Measurements from ENCODE around the gene EIF4G3. TPM values are rescaled to one million over a fixed set of nuclear protein-coding genes. Genes with fewer than 3 reads are reported as not detected.

The EIF4G3 gene
- total and polyA plus RNA-seq, 9 of the 15 experiments (the other 6 are each of a cell fraction or from before 2014, with no cell fraction given), result 6.7 to 40.5 (median 32.1) TPM

GRCh38 chr1:20987831-20988825 lies 188.6 kb downstream of the EIF4G3 start:
- Histone ChIP-seq H3K4me1 (replicated peaks in 1 of 2; ENCODE audit: control insufficient read depth in 2 of 2, insufficient read depth in 2 of 2, low read length in 2 of 2) (no peaks in the 10 kb centered on the region), H3K9ac (ENCODE audit: insufficient read depth in 1 of 2, low read depth in 2 of 2, low read length in 2 of 2) (no peak overlapping the region), H2AFZ (ENCODE audit: low read depth, low read length) (no peak overlapping the region), H3K4me3 (no peak overlapping the region), H3K36me3 (ENCODE audit: control insufficient read depth, insufficient read depth, low read length) (no peaks in the 10 kb centered on the region), H3K9me3 (replicated peaks; ENCODE audit: control insufficient read depth, insufficient read depth, low read depth, low read length) (no peaks in the 10 kb centered on the region), H3K27ac (ENCODE audit: extremely low read depth, low read depth, low read length) (no peak overlapping the region), H4K20me1 (replicated peaks; ENCODE audit: control insufficient read depth, insufficient read depth, low read length) (no peaks in the 10 kb centered on the region), H3K79me2 (ENCODE audit: control insufficient read depth, insufficient read depth, low read length) (no peaks in the 10 kb centered on the region), H3K4me2 (ENCODE audit: insufficient read depth, low read length) (no peak overlapping the region), H3K9me1 (ENCODE audit: control insufficient read depth, insufficient read depth, low read length) (no peaks in the 10 kb centered on the region), H3K27me3 (ENCODE audit: control insufficient read depth in 2 of 2, insufficient read depth in 2 of 2, low read length in 2 of 2) (no peaks in the 10 kb centered on the region)
- ATAC-seq, result no peak
- DNase-seq (ENCODE audit: extremely low read depth in 1 of 4, low spot score in 3 of 4), result no peak
- POLR2A ChIA-PET, result interaction anchor here (0.5 to 4.3 kb wide), 6 partner anchors 9 to 232 kb away, joined by 3 to 20 read pairs (median 3); partner anchors contain the start of gene HP1BP3
- no TSS peak for BruUV-seq (replicated peaks)
- peak; percentile 54 for FAIRE-seq
- intact Hi-C loops (cut with micrococcal nuclease), result loop anchor here (5.0 to 10.0 kb wide), 2 partner anchors 291 to 463 kb away; no protein-coding TSS in a partner anchor
- CTCF ChIA-PET (ENCODE audit: low intra/inter-chr PET ratio), result interaction anchor here (1.0 to 1.1 kb wide), 2 partner anchors 10 to 207 kb away, joined by 3 to 6 read pairs; no protein-coding TSS in a partner anchor
- TF ChIP-seq C11orf30 (IDR thresholded peaks at IDR 0.05; ENCODE audit: low read depth), result 0 out of 2 replicates have a peak, but pooled peaks have one; percentile 7
- TF ChIP-seq ZHX1 (conservative IDR thresholded peaks at IDR 0.05; ENCODE audit: low read length), result no peak
- peak in 1 of 2 experiments; percentile 17; a peak in 1 of 4 replicates for TF ChIP-seq RAD21 (CRISPR knock-in tag; conservative IDR thresholded peaks at IDR 0.05 in 1 of 2, IDR thresholded peaks at IDR 0.05 in 1 of 2)
- TF ChIP-seq MAFG (tag; conservative IDR thresholded peaks at IDR 0.05), result 0 out of 2 replicates have a peak, but pooled peaks have one; percentile 5
- no peak for TF ChIP-seq PTRF (tag; IDR thresholded peaks at IDR 0.05)
- TF ChIP-seq BCLAF1 (IDR thresholded peaks at IDR 0.05; ENCODE audit: borderline replicate concordance in 1 of 2, control insufficient read depth in 1 of 2, low read depth in 2 of 2, low read length in 1 of 2), result no peak
- in situ Hi-C loops (cut with MboI), result no loop called here

All from K562 (cell line).